Progenitor cell of endocrine pancreas (in vitro differentiated cells): ENCODE data around the gene BLNK. TPM values are rescaled to one million over a fixed set of nuclear protein-coding genes. Genes with fewer than 3 reads are reported as not detected.
"Not testable (repeated sequence)": the region's sequence is repeated elsewhere in the genome, so short reads cannot be mapped to it uniquely, and the experiment has no call there.

Experiments used
- DNase-seq: peaks from one replicate; pipeline ENCODE4 v3.0.0; 2021; ENCODE audit warnings: low spot score; ENCODE audit not compliant: unreplicated experiment
- H3K27ac Mint-ChIP-seq: 2 replicates; pipeline ENCODE4 v1.8.0; 2021; ENCODE audit warnings: mild to moderate bottlenecking, moderate library complexity, mixed read lengths
- H3K27me3 Mint-ChIP-seq: 2 replicates; pipeline ENCODE4 v1.8.0; 2021; ENCODE audit warnings: mixed read lengths
- H3K36me3 Mint-ChIP-seq: 2 replicates; pipeline ENCODE4 v1.8.0; 2022; ENCODE audit warnings: mixed read lengths; ENCODE audit not compliant: insufficient read depth
- H3K4me1 Mint-ChIP-seq: 2 replicates; pipeline ENCODE4 v1.8.0; 2021; ENCODE audit warnings: low read depth, mixed read lengths
- H3K4me3 Mint-ChIP-seq: 2 replicates; pipeline ENCODE4 v1.8.0; 2021; ENCODE audit warnings: low read depth, mild to moderate bottlenecking, moderate library complexity, mixed read lengths
- H3K9me3 Mint-ChIP-seq: 2 replicates; pipeline ENCODE4 v1.8.0; 2021; ENCODE audit warnings: low read depth, mixed read lengths
- CTCF ChIP-seq: fragments of 200-600 bp; sonication (generic); IDR thresholded peaks from one replicate; pipeline ENCODE4 v1.5.0; 2021; ENCODE audit warnings: antibody characterized with exemption, mild to moderate bottlenecking; ENCODE audit not compliant: unreplicated experiment
- total RNA-seq: library from RNA; stranded (reverse); gene quantifications from 2 replicates; pipeline ENCODE4 v1.2.1, GENCODE V29; 2021

The BLNK gene
- total RNA-seq, 1 donor from 2014 or later = 1.6 TPM

DNA sequence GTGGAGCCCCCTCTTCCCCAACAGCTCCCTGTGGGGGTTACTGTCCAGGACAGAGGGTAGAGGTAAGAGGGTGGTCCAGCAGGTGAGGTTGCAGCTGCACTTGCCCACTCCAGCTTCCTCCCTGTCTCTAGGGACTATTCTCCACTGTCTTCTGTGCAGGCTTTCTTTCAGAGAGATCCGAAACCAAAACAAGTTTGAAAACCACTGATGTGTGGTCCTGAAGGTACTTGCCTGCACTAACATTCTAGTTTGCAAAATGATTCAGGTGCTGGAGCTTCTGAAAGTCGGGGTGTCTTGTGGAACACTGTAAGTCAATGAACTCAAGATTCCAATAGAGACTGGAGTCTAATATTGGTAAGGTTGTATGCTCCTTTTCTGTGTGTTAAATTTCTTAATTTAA lies 63.1 kb downstream of the BLNK start:
- no peak for DNase-seq
- Mint-ChIP-seq H3K36me3 (no peaks in the 10 kb centered on the region), H3K27me3 (peaks cover 3% of the 10 kb centered on the region), H3K4me3 (no peak overlapping the region), H3K4me1 (no peaks in the 10 kb centered on the region), H3K27ac (no peak overlapping the region), H3K9me3 (no peaks in the 10 kb centered on the region)
- no peak for TF ChIP-seq CTCF

DNA sequence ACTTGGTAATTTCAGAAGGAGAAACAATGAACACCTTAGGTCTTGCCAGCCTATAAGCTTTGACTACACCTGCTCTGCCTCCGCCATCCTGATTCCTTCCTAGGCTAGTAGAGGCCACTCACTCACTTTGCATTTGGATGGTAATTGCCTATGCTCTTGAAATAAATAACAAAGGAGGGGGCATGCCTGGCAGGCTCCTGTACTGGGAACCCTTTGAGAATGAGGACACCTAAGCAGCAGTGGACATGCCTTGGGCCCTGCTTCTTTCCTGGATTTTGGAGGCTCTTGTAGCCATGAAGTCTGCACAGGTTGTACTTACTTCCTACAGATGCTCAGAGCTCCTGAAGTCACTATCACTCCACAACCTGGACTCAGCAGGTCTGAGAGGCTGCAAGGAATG lies 65.8 kb downstream of the BLNK start:
- Mint-ChIP-seq H3K36me3 (no peaks in the 10 kb centered on the region), H3K4me1 (no peaks in the 10 kb centered on the region), H3K27ac (no peak overlapping the region), H3K4me3 (no peak overlapping the region), H3K9me3 (no peaks in the 10 kb centered on the region), H3K27me3 (peaks cover 3% of the 10 kb centered on the region)
- DNase-seq = no peak
- no peak for TF ChIP-seq CTCF

DNA sequence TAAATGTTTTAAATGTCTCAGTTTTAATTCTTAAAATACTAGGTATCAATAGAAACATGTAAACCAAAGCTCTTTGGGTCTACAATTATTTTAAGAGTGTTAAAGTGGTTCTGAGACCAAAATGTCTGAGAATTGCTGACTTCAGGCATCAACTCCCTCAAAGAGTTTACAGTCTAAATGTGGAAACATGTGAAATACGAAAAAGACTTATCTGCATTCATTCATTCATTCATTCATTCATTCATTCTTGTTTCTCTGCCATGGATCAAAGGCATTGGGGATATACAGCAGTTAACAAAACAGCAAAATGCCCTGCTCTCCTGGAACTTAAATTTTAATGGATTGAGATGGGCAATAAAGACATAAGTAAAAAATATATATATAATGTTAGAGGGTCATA lies 69.8 kb downstream of the BLNK start:
- Mint-ChIP-seq H3K27ac (no peak overlapping the region), H3K4me3 (no peak overlapping the region), H3K27me3 (peaks cover 3% of the 10 kb centered on the region), H3K9me3 (no peaks in the 10 kb centered on the region), H3K4me1 (peaks cover 2% of the 10 kb centered on the region), H3K36me3 (no peaks in the 10 kb centered on the region)
- DNase-seq = no peak
- no peak for TF ChIP-seq CTCF

- H3K36me3 Mint-ChIP-seq, H3K4me1 Mint-ChIP-seq, H3K27me3 Mint-ChIP-seq, DNase-seq, H3K4me3 Mint-ChIP-seq, H3K9me3 Mint-ChIP-seq, H3K27ac Mint-ChIP-seq: not testable (repeated sequence)
Observed at GRCh38 chr10:96189505-96189904, 81.9 kb downstream of the BLNK start.

- H3K4me3 Mint-ChIP-seq = no peak overlapping the region
- H3K36me3 Mint-ChIP-seq = peaks cover 2% of the 10 kb centered on the region
- H3K27ac Mint-ChIP-seq = no peak overlapping the region
- no peaks in the 10 kb centered on the region for H3K27me3 Mint-ChIP-seq
- no peaks in the 10 kb centered on the region for H3K4me1 Mint-ChIP-seq
- DNase-seq = no peak
- TF ChIP-seq CTCF = no peak
- H3K9me3 Mint-ChIP-seq = peaks cover 12% of the 10 kb centered on the region
Observed at GRCh38 chr10:96188916-96189315, 82.5 kb downstream of the BLNK start.

- Mint-ChIP-seq H3K9me3 (peaks cover 17% of the 10 kb centered on the region), H3K27ac (no peak overlapping the region), H3K4me1 (no peaks in the 10 kb centered on the region), H3K27me3 (no peaks in the 10 kb centered on the region), H3K36me3 (peaks cover 2% of the 10 kb centered on the region), H3K4me3 (no peak overlapping the region)
- no peak for TF ChIP-seq CTCF
- DNase-seq = no peak
Observed at GRCh38 chr10:96188421-96188820, 82.9 kb downstream of the BLNK start.
